H1 (cell line): ENCODE data around the gene HOMER3. TPM values are rescaled to one million over a fixed set of nuclear protein-coding genes. Genes with fewer than 3 reads are reported as not detected.

Experiments
- CHD2 ChIP-seq: IDR thresholded peaks from 2 replicates; pipeline ENCODE4 v1.6.1; 2012; ENCODE audit warnings: low read length, improper control_type of control experiment
- GABPA ChIP-seq: IDR thresholded peaks from 2 replicates; pipeline ENCODE4 v1.6.1; 2011; ENCODE audit warnings: mild to moderate bottlenecking, low read length, moderate library complexity, borderline replicate concordance; ENCODE audit not compliant: insufficient read depth
- GTF2F1 ChIP-seq: IDR thresholded peaks from 2 replicates; pipeline ENCODE4 v1.6.1; 2012; ENCODE audit warnings: low read depth, low read length, improper control_type of control experiment, borderline replicate concordance
- HDAC6 ChIP-seq: IDR thresholded peaks from one replicate; pipeline ENCODE4 v1.7.1; 2012; ENCODE audit warnings: low read depth, mild to moderate bottlenecking, inconsistent platforms, low read length, moderate library complexity
- JUND ChIP-seq: IDR thresholded peaks from 2 replicates; pipeline ENCODE4 v1.6.1; 2011; ENCODE audit warnings: mild to moderate bottlenecking, improper control_type of control experiment, low read length
- MAFK ChIP-seq: IDR thresholded peaks from 2 replicates; pipeline ENCODE4 v1.6.1; 2012; ENCODE audit warnings: low read depth, mild to moderate bottlenecking, improper control_type of control experiment, low read length
- NANOG ChIP-seq: IDR thresholded peaks from 2 replicates; pipeline ENCODE4 v1.6.1; 2011; ENCODE audit warnings: low read length, low read depth, mild to moderate bottlenecking, inconsistent platforms; ENCODE audit not compliant: insufficient read depth, poor library complexity, severe bottlenecking
- PHF8 ChIP-seq: fragments of 200-600 bp; sonication (generic); conservative IDR thresholded peaks from 2 replicates; pipeline ENCODE4 v1.7.1; 2012; ENCODE audit warnings: low read depth, mild to moderate bottlenecking, inconsistent platforms, low read length, moderate library complexity
- RNF2 ChIP-seq: fragments of 200-900, 300-1000 bp; sonication (generic); IDR thresholded peaks from 2 replicates; pipeline ENCODE4 v1.7.1; 2016; ENCODE audit warnings: borderline replicate concordance, low read depth, mild to moderate bottlenecking, antibody characterized with exemption, low read length; ENCODE audit not compliant: poor library complexity, severe bottlenecking; ENCODE audit errors: missing control alignments
- SIN3A ChIP-seq, 2 experiments: IDR thresholded peaks in 1 of 2; conservative IDR thresholded peaks in 1 of 2; 2 replicates each; pipeline ENCODE4 v1.6.1; 2011 to 2012; ENCODE audit warnings: low read length in 2 of 2, improper control_type of control experiment in 1 of 2, low read depth in 1 of 2, mild to moderate bottlenecking in 1 of 2
- SIRT6 ChIP-seq: IDR thresholded peaks from one replicate; pipeline ENCODE4 v1.7.1; 2012; ENCODE audit warnings: low read length, inconsistent platforms
- SP2 ChIP-seq: IDR thresholded peaks from 2 replicates; pipeline ENCODE4 v1.6.1; 2012; ENCODE audit warnings: mild to moderate bottlenecking, low read length, inconsistent platforms
- SP4 ChIP-seq: IDR thresholded peaks from 2 replicates; pipeline ENCODE4 v1.6.1; 2012; ENCODE audit warnings: low read length, inconsistent platforms
- SRF ChIP-seq: IDR thresholded peaks from 2 replicates; pipeline ENCODE4 v1.6.1; 2011; ENCODE audit warnings: mild to moderate bottlenecking, low read depth, low read length, moderate library complexity
- TAF7 ChIP-seq: optimal IDR thresholded peaks from 2 replicates; pipeline ENCODE3; 2011; ENCODE audit warnings: low read depth, mild to moderate bottlenecking, inconsistent platforms, low read length, moderate library complexity, borderline replicate concordance
- TEAD4 ChIP-seq: IDR thresholded peaks from 2 replicates; pipeline ENCODE4 v1.6.1; 2012; ENCODE audit warnings: low read depth, low read length, inconsistent platforms, mixed read lengths
- polyA plus RNA-seq, 7 experiments: library from polyadenylated mRNA; depleted of rRNA in 3 of 7; stranded (reverse) in 5 of 7; unstranded in 2 of 7; fragments of >200 nt in 5 of 7; fragments of 200-250 nt in 2 of 7; gene quantifications; 1 replicate in 5 of 7; 2 replicates in 1 of 7; 4 replicates in 1 of 7; pipeline versions ENCODE4 v1.2.1 to v1.2.3, GENCODE V29; 2011 to 2013; ENCODE audit warnings: missing spikeins in 2 of 7, mixed read lengths in 2 of 7
- total RNA-seq: library from RNA; stranded (reverse); fragmentation: NEBNext Ultra II Directional; extraction: Animal tissue kit (Norgen Biotek cat#: 25700); gene quantifications from 2 replicates; pipeline ENCODE4 v1.2.1, GENCODE V29; 2021
- TF ChIP-seq, protein P1 (sequence below): IDR thresholded peaks from 2 replicates; pipeline ENCODE4 v1.6.1; 2011; ENCODE audit warnings: low read depth, mild to moderate bottlenecking, low read length; ENCODE audit not compliant: insufficient read depth

Gene HOMER3
- total and polyA plus RNA-seq, 2 of the 8 experiments (the other 6 are each of a cell fraction or from before 2014, with no cell fraction given), result 28.3 to 41.6 TPM

DNA sequence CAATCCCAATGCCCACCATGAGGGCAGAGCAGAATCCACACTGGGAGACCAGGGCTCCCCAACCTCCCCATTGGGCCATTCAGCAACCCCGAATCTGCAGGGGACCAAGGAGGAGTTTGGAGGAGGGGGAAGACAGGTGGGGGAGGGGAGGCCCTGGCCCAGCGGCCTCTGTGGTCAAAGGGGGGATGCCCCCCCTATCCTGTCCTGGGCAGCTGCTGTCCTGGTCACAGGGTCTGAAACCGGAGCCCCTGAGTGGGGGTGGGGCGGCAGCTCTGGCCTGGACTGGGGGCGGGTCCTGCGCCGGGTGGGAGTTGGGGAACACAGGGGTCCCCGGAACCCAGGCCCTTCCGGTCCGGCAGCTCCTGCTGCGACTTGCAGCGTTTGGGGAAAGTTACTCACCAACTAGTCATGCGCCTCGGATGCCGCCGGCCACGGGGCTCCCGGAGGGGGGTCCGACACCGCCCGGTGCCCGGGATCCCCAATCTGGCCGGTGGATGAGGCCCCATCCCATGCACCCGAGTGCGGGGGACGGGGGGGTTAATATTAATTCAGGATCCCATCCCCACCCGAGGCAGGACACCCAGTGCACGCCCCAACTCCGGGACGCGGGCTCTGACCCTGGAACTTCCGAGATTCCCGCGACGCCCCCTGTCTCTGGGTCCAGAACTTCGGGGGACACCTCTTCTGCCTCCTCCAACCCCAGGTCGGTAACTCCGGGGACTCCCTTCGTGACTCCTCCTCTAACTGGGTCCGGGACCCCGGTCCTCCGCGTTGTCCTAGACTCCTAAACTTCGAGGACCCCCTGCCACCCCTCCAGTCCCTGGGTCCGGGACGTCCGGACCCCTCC, 872 bp downstream of the HOMER3 start (continued):
- TF ChIP-seq SP4 (no peak), SIN3A (conservative IDR thresholded peaks at IDR 0.05 in 1 of 2, IDR thresholded peaks at IDR 0.05 in 1 of 2; ENCODE audit: low read depth in 1 of 2, low read length in 2 of 2) (peak; percentile 44 to 72; a peak in 2 of 4 replicates), RNF2 (no peak), CHD2 (no peak), SRF (no peak), MAFK (no peak), PHF8 (peak; percentile 18), TEAD4 (no peak), GABPA (0 out of 2 replicates have a peak, but pooled peaks have one; percentile 36), GTF2F1 (no peak), HDAC6 (no peak), SP2 (no peak), JUND (no peak), NANOG (no peak), TAF7 (no peak), SIRT6 (no peak)
- TF ChIP-seq, protein P1, sequence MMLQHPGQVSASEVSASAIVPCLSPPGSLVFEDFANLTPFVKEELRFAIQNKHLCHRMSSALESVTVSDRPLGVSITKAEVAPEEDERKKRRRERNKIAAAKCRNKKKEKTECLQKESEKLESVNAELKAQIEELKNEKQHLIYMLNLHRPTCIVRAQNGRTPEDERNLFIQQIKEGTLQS, result no peak
